Liver (tissue), 9 donors: ENCODE data around the gene CDC42EP1. TPM values are rescaled to one million over a fixed set of nuclear protein-coding genes. Genes with fewer than 3 reads are reported as not detected.

Experiments
- DNase-seq: peaks from one replicate; pipeline ENCODE4 v3.0.0-alpha.2; 2017; ENCODE audit warnings: low spot score
- H3K27ac ChIP-seq, 2 donors: one replicate each; pipeline ENCODE4 v1.7.0; 2013; ENCODE audit warnings: inconsistent platforms in 2 of 2, low read length in 2 of 2, control low read depth in 1 of 2, low read depth in 1 of 2, mild to moderate bottlenecking in 1 of 2
- H3K27me3 ChIP-seq, 4 donors: one replicate each; pipeline versions ENCODE4 v1.6.1 to v1.7.0; 2013; ENCODE audit warnings: low read length in 3 of 4, inconsistent platforms in 1 of 4, mild to moderate bottlenecking in 1 of 4, moderate library complexity in 1 of 4; ENCODE audit not compliant: control insufficient read depth in 4 of 4, insufficient read depth in 4 of 4
- H3K36me3 ChIP-seq, 4 donors: one replicate each; pipeline versions ENCODE4 v1.6.1 to v1.7.0; 2013; ENCODE audit warnings: low read length in 3 of 4, mild to moderate bottlenecking in 3 of 4, low read depth in 1 of 4, moderate library complexity in 1 of 4; ENCODE audit not compliant: control insufficient read depth in 4 of 4, insufficient read depth in 3 of 4
- H3K4me1 ChIP-seq, 4 donors: one replicate each; pipeline versions ENCODE4 v1.6.1 to v1.7.0; 2013; ENCODE audit warnings: low read length in 3 of 4, mild to moderate bottlenecking in 3 of 4, moderate library complexity in 1 of 4; ENCODE audit not compliant: control insufficient read depth in 4 of 4, insufficient read depth in 4 of 4
- H3K4me3 ChIP-seq, 3 donors: one replicate each; pipeline versions ENCODE4 v1.6.1 to v1.7.0; 2013; ENCODE audit warnings: low read length in 3 of 3, control low read depth in 1 of 3, low read depth in 1 of 3, mild to moderate bottlenecking in 1 of 3
- H3K9ac ChIP-seq, 2 donors: one replicate each; pipeline ENCODE4 v1.7.0; 2013; ENCODE audit warnings: low read length in 2 of 2, mild to moderate bottlenecking in 2 of 2, moderate library complexity in 2 of 2, control low read depth in 1 of 2, low read depth in 1 of 2
- H3K9me3 ChIP-seq, 4 donors: one replicate each; pipeline versions ENCODE4 v1.6.1 to v1.7.0; 2013; ENCODE audit warnings: low read length in 3 of 4; ENCODE audit not compliant: control insufficient read depth in 4 of 4
- ATF3 ChIP-seq: IDR thresholded peaks from 2 replicates; pipeline ENCODE4 v1.6.1; 2016; ENCODE audit warnings: antibody characterized with exemption
- CTCF ChIP-seq: fragments of 150-350 bp; IDR thresholded peaks from 2 replicates; pipeline ENCODE4 v1.5.1; 2017; ENCODE audit warnings: improper control_type of control experiment, low read depth, low read length; ENCODE audit not compliant: missing input control
- EGR1 ChIP-seq, 2 donors: IDR thresholded peaks; 2 replicates each; pipeline ENCODE4 v1.6.1; 2016 to 2018; ENCODE audit warnings: antibody characterized with exemption in 2 of 2, low read depth in 2 of 2
- FOXA1 ChIP-seq: IDR thresholded peaks from 2 replicates; pipeline ENCODE4 v1.6.1; 2016; ENCODE audit warnings: antibody characterized with exemption
- FOXA2 ChIP-seq: IDR thresholded peaks from 2 replicates; pipeline ENCODE4 v1.6.1; 2016; ENCODE audit warnings: antibody characterized with exemption
- GABPA ChIP-seq, 2 donors: IDR thresholded peaks in 1 of 2; conservative IDR thresholded peaks in 1 of 2; 2 replicates each; pipeline ENCODE4 v1.6.1; 2016; ENCODE audit warnings: antibody characterized with exemption in 2 of 2, mild to moderate bottlenecking in 1 of 2, moderate library complexity in 1 of 2
- HNF4A ChIP-seq, 2 donors: conservative IDR thresholded peaks; 2 replicates each; pipeline ENCODE4 v1.6.1; 2016; ENCODE audit warnings: antibody characterized with exemption in 2 of 2, mild to moderate bottlenecking in 2 of 2
- HNF4G ChIP-seq: IDR thresholded peaks from 2 replicates; pipeline ENCODE4 v1.6.1; 2016; ENCODE audit warnings: antibody characterized with exemption
- JUND ChIP-seq, 2 donors: IDR thresholded peaks; 2 replicates each; pipeline ENCODE4 v1.6.1; 2016; ENCODE audit warnings: antibody characterized with exemption in 2 of 2
- MAX ChIP-seq: IDR thresholded peaks from 2 replicates; pipeline ENCODE4 v1.6.1; 2016; ENCODE audit warnings: antibody characterized with exemption
- NR2F2 ChIP-seq: IDR thresholded peaks from 2 replicates; pipeline ENCODE4 v1.6.1; 2016; ENCODE audit warnings: antibody characterized with exemption
- RAD21 ChIP-seq, 2 donors: IDR thresholded peaks; 2 replicates each; pipeline ENCODE4 v1.6.1; 2016; ENCODE audit warnings: antibody characterized with exemption in 2 of 2, mild to moderate bottlenecking in 2 of 2
- RXRA ChIP-seq, 2 donors: IDR thresholded peaks; 2 replicates each; pipeline ENCODE4 v1.6.1; 2017 to 2018; ENCODE audit warnings: antibody characterized with exemption in 2 of 2, mild to moderate bottlenecking in 1 of 2
- SP1 ChIP-seq: IDR thresholded peaks from 2 replicates; pipeline ENCODE4 v1.6.1; 2018; ENCODE audit warnings: antibody characterized with exemption, mild to moderate bottlenecking
- TAF1 ChIP-seq: conservative IDR thresholded peaks from 2 replicates; pipeline ENCODE4 v1.6.1; 2016; ENCODE audit warnings: antibody characterized with exemption, mild to moderate bottlenecking
- YY1 ChIP-seq: IDR thresholded peaks from 2 replicates; pipeline ENCODE4 v1.6.1; 2016; ENCODE audit warnings: antibody characterized with exemption, mild to moderate bottlenecking
- ZBTB33 ChIP-seq: IDR thresholded peaks from 2 replicates; pipeline ENCODE4 v1.6.1; 2016; ENCODE audit warnings: antibody characterized with exemption
- WGBS: extraction: QIAGEN DNeasy Blood & Tissue Kit; methylation state at CpG from one replicate; pipeline ENCODE4 v1.1.7; 2013; 5-methylcytosine and 5-hydroxymethylcytosine counted together
- polyA plus RNA-seq, 2 donors: library from polyadenylated mRNA; stranded (reverse) in 1 of 2; unstranded in 1 of 2; fragments of 200-250 nt in 1 of 2; fragments of >200 nt in 1 of 2; fragmentation: Nextera tagmentation in 1 of 2; extraction: Ambion mirVana in 1 of 2; gene quantifications; one replicate each; pipeline versions ENCODE4 v1.2.1 to v1.2.3, GENCODE V29; 2013 to 2015
- total RNA-seq, 2 donors: library from RNA; depleted of rRNA; stranded (reverse); fragments of >200 nt; gene quantifications; one replicate each; pipeline ENCODE4 v1.2.3, GENCODE V29; 2014
- TF ChIP-seq, protein P1 (sequence below): IDR thresholded peaks from 2 replicates; pipeline ENCODE4 v1.6.1; 2016; ENCODE audit warnings: antibody characterized with exemption, mild to moderate bottlenecking
- donor health status: healthy.
- donor health status: healthy.
- donor health status: healthy.
- donor health status: healthy.
- donor health status: healthy.

CDC42EP1 gene
- total and polyA plus RNA-seq, 4 donors, result 10.2 to 66.6 (median 31.2) TPM

GRCh38 chr22:37558815-37559214 lies 1.5 kb upstream of the CDC42EP1 start:
- Histone ChIP-seq H3K9me3 (no peaks in the 10 kb centered on the region), H3K4me1 (peaks cover 28 to 51% (median 39%) of the 10 kb centered on the region in 4 donors), H3K9ac (no peak overlapping the region), H3K4me3 (no peak overlapping the region), H3K36me3 (no peaks in the 10 kb centered on the region), H3K27ac (peak overlapping the region; percentile 66 to 96), H3K27me3 (no peaks in the 10 kb centered on the region)
- TF ChIP-seq MAX (no peak), NR2F2 (no peak), EGR1 (IDR thresholded peaks at IDR 0.05; ENCODE audit: low read depth in 2 of 2) (no peak), RXRA (IDR thresholded peaks at IDR 0.05) (no peak), SP1 (no peak), FOXA1 (no peak), CTCF (no peak), HNF4A (conservative IDR thresholded peaks at IDR 0.05) (no peak), YY1 (no peak), GABPA (IDR thresholded peaks at IDR 0.05 in 1 of 2, conservative IDR thresholded peaks at IDR 0.05 in 1 of 2) (no peak), ZBTB33 (no peak), JUND (IDR thresholded peaks at IDR 0.05) (no peak), FOXA2 (no peak), HNF4G (no peak), TAF1 (no peak), ATF3 (no peak), RAD21 (IDR thresholded peaks at IDR 0.05) (no peak)
- TF ChIP-seq, protein P1, sequence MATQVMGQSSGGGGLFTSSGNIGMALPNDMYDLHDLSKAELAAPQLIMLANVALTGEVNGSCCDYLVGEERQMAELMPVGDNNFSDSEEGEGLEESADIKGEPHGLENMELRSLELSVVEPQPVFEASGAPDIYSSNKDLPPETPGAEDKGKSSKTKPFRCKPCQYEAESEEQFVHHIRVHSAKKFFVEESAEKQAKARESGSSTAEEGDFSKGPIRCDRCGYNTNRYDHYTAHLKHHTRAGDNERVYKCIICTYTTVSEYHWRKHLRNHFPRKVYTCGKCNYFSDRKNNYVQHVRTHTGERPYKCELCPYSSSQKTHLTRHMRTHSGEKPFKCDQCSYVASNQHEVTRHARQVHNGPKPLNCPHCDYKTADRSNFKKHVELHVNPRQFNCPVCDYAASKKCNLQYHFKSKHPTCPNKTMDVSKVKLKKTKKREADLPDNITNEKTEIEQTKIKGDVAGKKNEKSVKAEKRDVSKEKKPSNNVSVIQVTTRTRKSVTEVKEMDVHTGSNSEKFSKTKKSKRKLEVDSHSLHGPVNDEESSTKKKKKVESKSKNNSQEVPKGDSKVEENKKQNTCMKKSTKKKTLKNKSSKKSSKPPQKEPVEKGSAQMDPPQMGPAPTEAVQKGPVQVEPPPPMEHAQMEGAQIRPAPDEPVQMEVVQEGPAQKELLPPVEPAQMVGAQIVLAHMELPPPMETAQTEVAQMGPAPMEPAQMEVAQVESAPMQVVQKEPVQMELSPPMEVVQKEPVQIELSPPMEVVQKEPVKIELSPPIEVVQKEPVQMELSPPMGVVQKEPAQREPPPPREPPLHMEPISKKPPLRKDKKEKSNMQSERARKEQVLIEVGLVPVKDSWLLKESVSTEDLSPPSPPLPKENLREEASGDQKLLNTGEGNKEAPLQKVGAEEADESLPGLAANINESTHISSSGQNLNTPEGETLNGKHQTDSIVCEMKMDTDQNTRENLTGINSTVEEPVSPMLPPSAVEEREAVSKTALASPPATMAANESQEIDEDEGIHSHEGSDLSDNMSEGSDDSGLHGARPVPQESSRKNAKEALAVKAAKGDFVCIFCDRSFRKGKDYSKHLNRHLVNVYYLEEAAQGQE, result no peak
- 87% methylated on average over 7 of the region's 7 CpGs for WGBS
- DNase-seq, result no peak
